Central memory CD8-positive, alpha-beta T cell (primary cell): ENCODE data around the gene FAM219A.
"Not testable (repeated sequence)": the region's sequence is repeated elsewhere in the genome, so short reads cannot be mapped to it uniquely, and the experiment has no call there.

Experiments
- ATAC-seq: fragments of 150-1000 bp; cut with Tn5 transposase; replicated peaks from 2 replicates; pipeline ENCODE4 v1.10.0; 2022; ENCODE audit warnings: mild to moderate bottlenecking, moderate FRiP score, moderate number of reproducible peaks; ENCODE audit not compliant: poor library complexity, severe bottlenecking; ENCODE audit errors: extremely low read depth
- DNase-seq, 2 donors: peaks; one replicate each; pipeline ENCODE4 v3.0.0; 2021; ENCODE audit warnings: low spot score in 2 of 2
- H3K27ac Mint-ChIP-seq: one replicate; pipeline ENCODE4 v1.8.0; 2022; ENCODE audit warnings: low read depth, mild to moderate bottlenecking, moderate library complexity, mixed read lengths
- H3K27me3 Mint-ChIP-seq: one replicate; pipeline ENCODE4 v1.8.0; 2022; ENCODE audit warnings: mixed read lengths
- H3K36me3 Mint-ChIP-seq: one replicate; pipeline ENCODE4 v1.8.0; 2022; ENCODE audit warnings: mild to moderate bottlenecking, moderate library complexity, mixed read lengths; ENCODE audit not compliant: insufficient read depth
- H3K4me1 Mint-ChIP-seq: one replicate; pipeline ENCODE4 v1.8.0; 2022; ENCODE audit warnings: mixed read lengths
- H3K4me3 Mint-ChIP-seq: one replicate; pipeline ENCODE4 v1.8.0; 2022; ENCODE audit warnings: mild to moderate bottlenecking, moderate library complexity, mixed read lengths
- H3K9me3 Mint-ChIP-seq: one replicate; pipeline ENCODE4 v1.8.0; 2022; ENCODE audit warnings: mixed read lengths

Gene FAM219A

DNA sequence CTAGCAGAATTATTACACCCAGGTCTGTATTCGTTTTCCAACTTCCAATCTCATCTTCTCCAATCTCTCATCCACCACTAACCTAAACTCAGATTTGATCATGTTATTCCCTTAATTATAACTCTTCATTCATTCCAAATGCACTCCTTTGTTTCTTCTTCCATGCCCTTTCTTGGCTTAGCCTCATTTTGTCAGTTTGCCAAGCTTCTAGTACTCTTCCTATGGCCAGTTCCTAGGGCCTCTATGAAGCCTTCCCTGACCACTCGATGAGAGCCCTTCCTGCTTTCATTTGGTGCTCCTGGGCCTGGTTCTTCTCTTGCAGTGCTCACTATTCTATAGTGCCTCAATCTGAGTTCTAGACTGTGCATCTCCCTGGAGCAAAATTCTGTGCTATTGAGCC is 5.8 kb downstream of the FAM219A start:
- DNase-seq = no peak
- H3K27ac Mint-ChIP-seq = no peak overlapping the region
- no peaks in the 10 kb centered on the region for H3K9me3 Mint-ChIP-seq
- H3K4me1 Mint-ChIP-seq = peaks cover 22% of the 10 kb centered on the region
- H3K36me3 Mint-ChIP-seq = peaks cover 5% of the 10 kb centered on the region
- no peak overlapping the region for H3K4me3 Mint-ChIP-seq
- H3K27me3 Mint-ChIP-seq = no peaks in the 10 kb centered on the region
- ATAC-seq = no peak

DNA sequence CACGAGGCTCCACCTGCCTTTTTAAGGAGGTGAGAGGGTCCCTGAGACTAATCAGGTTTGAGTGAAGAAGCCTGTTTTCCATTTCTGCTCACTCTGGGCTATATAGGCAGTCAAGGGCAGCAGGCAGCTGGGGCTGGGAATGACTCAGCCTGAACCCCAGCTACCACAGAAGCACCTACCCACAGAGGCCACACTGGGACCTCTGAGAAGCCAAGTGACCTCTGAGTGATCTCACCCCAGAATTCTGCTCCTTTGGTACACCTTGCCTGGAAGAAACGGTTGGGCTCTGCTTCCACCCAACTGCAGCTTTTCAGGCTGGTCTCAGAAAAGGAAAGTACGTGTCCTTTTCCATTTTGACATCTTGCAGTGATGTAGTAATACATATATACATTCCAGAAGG is 6.8 kb downstream of the FAM219A start:
- no peak overlapping the region for H3K4me3 Mint-ChIP-seq

GRCh38 chr9:34451135-34451534 is 7.2 kb downstream of the FAM219A start:
- H3K9me3 Mint-ChIP-seq = no peaks in the 10 kb centered on the region
- DNase-seq = no peak
- H3K4me3 Mint-ChIP-seq = no peak overlapping the region
- ATAC-seq = no peak
- peaks cover 5% of the 10 kb centered on the region for H3K36me3 Mint-ChIP-seq
- H3K27me3 Mint-ChIP-seq = no peaks in the 10 kb centered on the region
- peaks cover 9% of the 10 kb centered on the region for H3K4me1 Mint-ChIP-seq
- no peak overlapping the region for H3K27ac Mint-ChIP-seq

More for the DNA sequence above, 6.8 kb downstream of the FAM219A start:
- Mint-ChIP-seq H3K27ac (no peak overlapping the region), H3K27me3 (no peaks in the 10 kb centered on the region), H3K9me3 (no peaks in the 10 kb centered on the region), H3K36me3 (peaks cover 5% of the 10 kb centered on the region), H3K4me1 (peaks cover 13% of the 10 kb centered on the region)
- no peak for ATAC-seq
- no peak for DNase-seq

- DNase-seq (no peak), ATAC-seq (no peak)
- Mint-ChIP-seq H3K27me3 (no peaks in the 10 kb centered on the region), H3K27ac (no peak overlapping the region), H3K9me3 (no peaks in the 10 kb centered on the region), H3K36me3 (peaks cover 5% of the 10 kb centered on the region), H3K4me1 (peaks cover 8% of the 10 kb centered on the region), H3K4me3 (no peak overlapping the region)
Observed at GRCh38 chr9:34450644-34451043, 7.7 kb downstream of the FAM219A start.

- Mint-ChIP-seq H3K4me1 (peaks cover 8% of the 10 kb centered on the region), H3K4me3 (no peak overlapping the region), H3K9me3 (no peaks in the 10 kb centered on the region), H3K27me3 (no peaks in the 10 kb centered on the region), H3K36me3 (peaks cover 4% of the 10 kb centered on the region), H3K27ac (no peak overlapping the region)
- no peak for ATAC-seq
- DNase-seq = no peak
Observed at GRCh38 chr9:34446951-34447350, 11.4 kb downstream of the FAM219A start.

DNA sequence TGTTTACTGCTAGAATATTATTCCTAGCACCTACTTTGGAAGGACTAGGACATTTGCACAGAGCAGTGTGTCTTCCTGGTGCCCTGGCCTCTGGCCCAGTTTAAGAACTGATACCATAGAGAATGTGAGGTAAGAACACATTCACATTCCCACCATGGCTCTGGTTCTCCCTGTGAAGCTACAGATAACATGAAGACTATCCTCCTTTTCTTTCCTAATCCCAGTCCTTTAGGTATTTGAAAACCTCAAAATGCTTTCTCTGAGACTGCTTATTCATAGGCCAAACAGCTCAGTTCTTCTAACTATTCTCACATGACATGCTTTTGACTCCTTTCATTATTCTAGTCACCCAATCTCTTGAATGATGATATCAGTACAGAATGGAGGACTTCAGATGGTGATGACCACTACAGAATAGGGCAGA is 11.9 kb downstream of the FAM219A start:
- Mint-ChIP-seq H3K27ac (no peak overlapping the region), H3K4me3 (no peak overlapping the region), H3K4me1 (peaks cover 7% of the 10 kb centered on the region), H3K9me3 (no peaks in the 10 kb centered on the region), H3K27me3 (no peaks in the 10 kb centered on the region), H3K36me3 (peaks cover 4% of the 10 kb centered on the region)
- ATAC-seq (no peak), DNase-seq (no peak)

DNA sequence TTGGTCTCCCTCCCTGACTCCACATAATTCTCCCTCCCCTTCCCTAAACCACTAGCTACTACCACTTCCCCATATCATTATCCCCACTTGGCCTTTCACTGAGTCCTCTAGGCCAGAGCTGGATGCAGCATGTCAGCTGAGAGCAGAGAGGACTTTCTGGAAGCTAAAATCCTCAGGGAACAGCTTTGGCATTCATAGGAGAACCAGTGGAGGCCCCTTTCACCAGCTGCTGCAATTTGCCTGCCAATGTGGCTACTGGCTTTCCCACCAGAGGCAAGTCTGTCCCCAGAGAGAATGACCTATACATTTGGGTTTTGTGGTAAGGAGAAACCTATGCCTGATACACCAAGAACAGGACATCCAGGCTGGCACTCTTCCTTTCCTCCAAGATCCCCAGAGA is 14.4 kb downstream of the FAM219A start:
- Mint-ChIP-seq H3K27me3 (no peaks in the 10 kb centered on the region), H3K27ac (no peak overlapping the region), H3K9me3 (no peaks in the 10 kb centered on the region), H3K4me3 (no peak overlapping the region), H3K4me1 (peaks cover 7% of the 10 kb centered on the region), H3K36me3 (peaks cover 6% of the 10 kb centered on the region)
- ATAC-seq = no peak
- DNase-seq = no peak

GRCh38 chr9:34443533-34443932 is 14.8 kb downstream of the FAM219A start:
- Mint-ChIP-seq H3K9me3 (no peaks in the 10 kb centered on the region), H3K36me3 (peaks cover 6% of the 10 kb centered on the region), H3K4me1 (peaks cover 7% of the 10 kb centered on the region), H3K4me3 (no peak overlapping the region), H3K27me3 (no peaks in the 10 kb centered on the region), H3K27ac (no peak overlapping the region)
- no peak for ATAC-seq
- no peak for DNase-seq

DNA sequence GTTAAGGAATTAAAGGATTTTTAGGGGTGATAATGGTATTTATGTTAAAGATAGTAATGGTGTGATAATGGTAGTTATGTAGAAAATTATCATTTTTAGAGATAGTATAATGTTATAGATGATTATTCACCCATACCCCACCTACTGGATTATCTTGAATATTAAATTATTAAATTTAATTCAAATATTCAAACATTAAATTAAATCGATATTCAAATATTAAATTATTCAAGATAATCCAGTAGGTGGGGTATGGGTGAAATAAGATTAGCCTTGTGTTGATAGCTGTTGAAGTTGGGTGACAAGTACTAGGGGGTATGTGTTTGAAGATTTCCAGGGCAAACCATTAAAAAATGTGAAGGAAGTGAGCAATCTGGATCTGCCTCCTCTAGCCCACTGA is 15.6 kb downstream of the FAM219A start:
- Mint-ChIP-seq H3K4me3 (no peak overlapping the region), H3K36me3 (peaks cover 3% of the 10 kb centered on the region), H3K9me3 (no peaks in the 10 kb centered on the region), H3K27me3 (no peaks in the 10 kb centered on the region), H3K4me1 (peaks cover 7% of the 10 kb centered on the region), H3K27ac (no peak overlapping the region)
- ATAC-seq (no peak), DNase-seq (no peak)

GRCh38 chr9:34440017-34440416 is 18.4 kb downstream of the FAM219A start:
- no peak overlapping the region for H3K27ac Mint-ChIP-seq
- H3K4me1 Mint-ChIP-seq = peaks cover 7% of the 10 kb centered on the region
- ATAC-seq = no peak
- H3K9me3 Mint-ChIP-seq = no peaks in the 10 kb centered on the region
- no peaks in the 10 kb centered on the region for H3K27me3 Mint-ChIP-seq
- DNase-seq = no peak
- H3K4me3 Mint-ChIP-seq = no peak overlapping the region
- H3K36me3 Mint-ChIP-seq = peaks cover 3% of the 10 kb centered on the region

GRCh38 chr9:34438465-34438864 is 19.9 kb downstream of the FAM219A start:
- H3K27me3 Mint-ChIP-seq, H3K9me3 Mint-ChIP-seq, H3K4me3 Mint-ChIP-seq, H3K27ac Mint-ChIP-seq, H3K4me1 Mint-ChIP-seq, ATAC-seq, H3K36me3 Mint-ChIP-seq, DNase-seq: not testable (repeated sequence)

DNA sequence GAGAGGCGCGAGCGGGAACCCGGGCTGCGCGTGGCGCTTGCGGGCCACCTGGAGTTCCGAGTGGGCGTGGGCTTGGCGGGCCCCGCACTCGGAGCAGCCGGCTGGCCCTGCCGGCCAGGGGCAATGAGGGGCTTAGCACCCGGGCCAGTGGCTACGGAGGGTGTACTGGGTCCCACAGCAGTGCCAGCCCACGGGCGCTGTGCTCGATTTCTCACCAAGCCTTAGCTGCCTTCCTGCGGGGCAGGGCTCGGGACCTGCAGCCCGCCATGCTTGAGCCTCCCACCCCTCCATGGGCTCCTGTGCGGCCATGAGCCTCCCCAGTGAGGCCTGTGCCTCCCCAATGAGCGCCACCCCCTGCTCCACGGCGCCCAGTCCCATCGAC is 20.5 kb downstream of the FAM219A start:
- DNase-seq, H3K4me3 Mint-ChIP-seq, H3K27ac Mint-ChIP-seq, H3K9me3 Mint-ChIP-seq, H3K27me3 Mint-ChIP-seq, H3K4me1 Mint-ChIP-seq, H3K36me3 Mint-ChIP-seq, ATAC-seq: not testable (repeated sequence)

- H3K27me3 Mint-ChIP-seq = no peaks in the 10 kb centered on the region
- peak; percentile 64 for ATAC-seq
- H3K4me1 Mint-ChIP-seq = peaks cover 7% of the 10 kb centered on the region
- no peak overlapping the region for H3K27ac Mint-ChIP-seq
- DNase-seq = peak; percentile 26 to 50
- H3K36me3 Mint-ChIP-seq = peaks cover 2% of the 10 kb centered on the region
- H3K4me3 Mint-ChIP-seq = no peak overlapping the region
- no peaks in the 10 kb centered on the region for H3K9me3 Mint-ChIP-seq
Observed at GRCh38 chr9:34437006-34437925, 21.1 kb downstream of the FAM219A start.
